Aorta (tissue), 5 donors: ENCODE measurements around the gene FAF1. TPM values are rescaled to one million over a fixed set of nuclear protein-coding genes. Genes with fewer than 3 reads are reported as not detected.
"Not testable (repeated sequence)": the region's sequence is repeated elsewhere in the genome, so short reads cannot be mapped to it uniquely, and the experiment has no call there.

Experiments used
- ATAC-seq: fragments of 200-7000 bp; cut with Tn5 transposase; one replicate; pipeline ENCODE4 v1.9.1; 2022; ENCODE audit warnings: moderate library complexity; ENCODE audit not compliant: low FRiP score
- DNase-seq, 2 donors: peaks; one replicate each; pipeline ENCODE4 v3.0.0-alpha.2; 2020
- H3K27ac ChIP-seq, 2 donors: one replicate each; pipeline ENCODE4 v1.5.1; 2013; ENCODE audit warnings: low read length in 2 of 2, mild to moderate bottlenecking in 2 of 2, moderate library complexity in 2 of 2, control low read depth in 1 of 2, inconsistent platforms in 1 of 2, low read depth in 1 of 2
- H3K27me3 ChIP-seq, 2 donors: one replicate each; pipeline ENCODE4 v1.6.1; 2013; ENCODE audit warnings: control low read depth in 1 of 2, low read length in 1 of 2, mild to moderate bottlenecking in 1 of 2, moderate library complexity in 1 of 2; ENCODE audit not compliant: insufficient read depth in 2 of 2, control insufficient read depth in 1 of 2
- H3K36me3 ChIP-seq, 2 donors: one replicate each; pipeline ENCODE4 v1.6.1; 2013; ENCODE audit warnings: control low read depth in 1 of 2, low read length in 1 of 2, mild to moderate bottlenecking in 1 of 2; ENCODE audit not compliant: insufficient read depth in 2 of 2, control insufficient read depth in 1 of 2
- H3K4me1 ChIP-seq, 2 donors: one replicate each; pipeline ENCODE4 v1.6.1; 2013; ENCODE audit warnings: low read length in 2 of 2, control low read depth in 1 of 2, mild to moderate bottlenecking in 1 of 2, moderate library complexity in 1 of 2; ENCODE audit not compliant: insufficient read depth in 2 of 2, control insufficient read depth in 1 of 2
- H3K4me3 ChIP-seq, 2 donors: one replicate each; pipeline ENCODE4 v1.5.1; 2013; ENCODE audit warnings: low read length in 2 of 2, control low read depth in 1 of 2, mild to moderate bottlenecking in 1 of 2
- H3K9me3 ChIP-seq: one replicate; pipeline ENCODE4 v1.6.1; 2013; ENCODE audit warnings: mild to moderate bottlenecking, low read length; ENCODE audit not compliant: control insufficient read depth
- WGBS, 2 donors: extraction: QIAGEN DNeasy Blood & Tissue Kit; methylation state at CpG; one replicate each; pipeline ENCODE4 v1.1.7; 2013; 5-methylcytosine and 5-hydroxymethylcytosine counted together
- intact Hi-C, 2 donors: fragments of 100-400 bp; cut with DNase I; formaldehyde crosslinking; loops; one replicate each; pipeline versions ENCODE4 v1.14.2 to v1.15.0; 2022
- long read RNA-seq, 2 donors: library from polyadenylated mRNA; unstranded; transcript quantifications; one replicate each; pipeline ENCODE4 v2.0.0, GENCODE V29; 2020 to 2021
- polyA plus RNA-seq, 2 donors: library from polyadenylated mRNA; stranded (reverse); fragments of 200-250 nt; gene quantifications; one replicate each; pipeline ENCODE4 v1.2.3, GENCODE V29; 2013
- total RNA-seq, 2 donors: library from RNA; stranded (reverse); fragmentation: NEBNext Ultra II Directional; extraction: Animal tissue kit (Norgen Biotek cat#: 25700); gene quantifications; one replicate each; pipeline ENCODE4 v1.2.1, GENCODE V29; 2021
- donor health status: healthy with polysubstance abuse.
- donor health status: Bipolar disorder and iron deficiency.
- donor health status: DM: no; HTN: no; CAD: no.
- donor health status: DM: no; HTN: no; CAD: no.
- donor health status: DM: yes; HTN: yes; CAD: no.

FAF1 gene
- 10 to 100 TPM; 54.7 to 56.1 TPM for total RNA-seq
- polyA plus RNA-seq: 10 to 100 TPM; 27.0 to 31.2 TPM
- long read RNA-seq, donor 1, full-length matches to known transcripts: 2 of 19 reads
- long read RNA-seq, donor 1, partial matches to known transcripts: 5 of 19 reads
- long read RNA-seq, donor 1, other reads (novel, unspliced or antisense): 12 of 19 reads
- long read RNA-seq, donor 2, full-length matches to known transcripts: 15 of 48 reads
- long read RNA-seq, donor 2, partial matches to known transcripts: 7 of 48 reads
- long read RNA-seq, donor 2, other reads (novel, unspliced or antisense): 26 of 48 reads

DNA sequence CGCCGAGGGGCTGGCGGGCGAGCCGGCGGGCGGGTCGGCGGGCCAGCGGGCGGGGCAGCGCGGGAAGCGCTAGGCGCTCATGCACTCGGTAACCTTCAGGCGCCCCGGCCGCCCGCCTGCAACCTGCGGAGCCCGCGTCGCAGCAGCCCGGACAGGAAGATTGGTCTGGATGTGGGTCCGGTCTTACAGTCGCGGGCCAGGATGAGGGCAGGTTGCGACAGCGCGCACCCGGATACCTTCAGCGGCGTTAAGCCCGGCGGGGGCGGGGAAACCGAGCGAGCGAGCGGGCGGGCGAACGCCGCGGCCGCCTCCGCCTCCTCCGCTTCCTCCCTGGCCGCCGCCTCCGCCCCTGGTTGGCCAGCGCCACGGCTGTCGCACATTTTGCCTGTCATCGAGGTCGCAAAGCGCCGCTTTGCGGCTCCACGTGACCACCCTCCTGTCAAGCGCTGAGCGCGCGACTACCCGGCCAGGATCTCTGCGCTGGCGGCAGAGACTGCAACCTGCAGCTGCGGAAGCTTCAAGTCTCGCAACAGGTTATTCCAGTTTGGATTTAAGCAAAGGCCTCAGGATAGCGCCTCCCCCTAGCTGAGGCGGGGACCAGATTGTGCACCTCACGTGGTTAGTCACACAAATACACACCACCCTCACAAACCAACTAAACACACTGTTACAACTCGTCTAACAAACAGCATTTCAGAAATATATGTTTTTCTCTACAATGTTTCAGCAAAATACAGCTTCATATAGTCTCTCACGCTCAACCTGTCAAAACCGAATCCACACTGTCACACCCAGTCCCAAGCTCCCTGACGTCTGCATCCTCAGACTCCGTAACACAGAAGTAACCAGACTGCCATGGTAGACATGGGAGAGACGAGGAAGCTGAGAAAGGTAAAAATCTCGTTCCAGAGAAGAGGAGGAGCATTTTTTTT is at the start of gene FAF1:
Gene FAF1 (minus strand): TSS at position 355 of the 932 bp plus-strand sequence. CDS start 456 bp downstream, outside the sequence.
- intact Hi-C loops: loop anchor here in 1 of 2 donors (10.0 kb wide), 1 partner anchor 185 kb away; no protein-coding TSS in a partner anchor
- H3K27me3 ChIP-seq: no peaks in the 10 kb centered on the region
- no peaks in the 10 kb centered on the region for H3K9me3 ChIP-seq
- H3K4me1 ChIP-seq: no peaks in the 10 kb centered on the region
- H3K4me3 ChIP-seq: peak within 1 kb of the TSS; percentile 84 to 94
- H3K36me3 ChIP-seq: no peaks in the 10 kb centered on the region
- ATAC-seq (peak; percentile 100), DNase-seq (peak; percentile 98 to 99)
- 0 to 1% methylated on average over 71 to 80 of the region's 80 CpGs for WGBS, 2 donors
- H3K27ac ChIP-seq: peak within 1 kb of the TSS in 1 of 2 donors; percentile 72

- Histone ChIP-seq H3K4me1 (no peaks in the 10 kb centered on the region), H3K27ac (no peak overlapping the region), H3K9me3 (peaks cover 3% of the 10 kb centered on the region), H3K27me3 (no peaks in the 10 kb centered on the region), H3K36me3 (no peaks in the 10 kb centered on the region), H3K4me3 (no peak overlapping the region)
- WGBS, 2 donors: 49 to 60% methylated on average over 3 of the region's 3 CpGs
- DNase-seq (no peak), ATAC-seq (no peak)
- intact Hi-C loops: no loop called here
Measured at GRCh38 chr1:51009381-51009780, 49.3 kb upstream of the FAF1 start.

DNA sequence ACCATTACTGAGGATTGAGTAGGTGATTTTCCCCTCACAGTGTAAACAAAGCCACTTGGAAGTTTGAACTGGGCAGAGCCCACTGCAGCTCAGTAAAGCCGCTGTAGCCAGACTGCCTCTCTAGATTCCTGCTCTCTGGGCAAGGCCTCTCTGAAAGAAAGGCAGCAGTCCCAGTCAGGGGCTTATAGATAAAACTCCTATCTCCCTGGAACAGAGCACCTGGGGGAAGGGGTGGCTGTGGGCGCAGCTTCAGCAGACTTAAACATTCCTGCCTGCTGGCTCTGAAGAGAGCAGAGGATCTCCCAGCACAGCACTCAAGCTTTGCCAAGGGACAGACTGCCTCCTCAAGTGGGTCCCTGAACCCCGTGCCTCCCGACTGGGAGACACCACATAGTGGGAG is 45.5 kb upstream of the FAF1 start:
- H3K9me3 ChIP-seq, H3K4me1 ChIP-seq, H3K27ac ChIP-seq, H3K4me3 ChIP-seq, H3K36me3 ChIP-seq, DNase-seq, ATAC-seq, intact Hi-C loops, H3K27me3 ChIP-seq: not testable (repeated sequence)
- WGBS, 2 donors: 77 to 89% methylated on average over 4 of the region's 4 CpGs

DNA sequence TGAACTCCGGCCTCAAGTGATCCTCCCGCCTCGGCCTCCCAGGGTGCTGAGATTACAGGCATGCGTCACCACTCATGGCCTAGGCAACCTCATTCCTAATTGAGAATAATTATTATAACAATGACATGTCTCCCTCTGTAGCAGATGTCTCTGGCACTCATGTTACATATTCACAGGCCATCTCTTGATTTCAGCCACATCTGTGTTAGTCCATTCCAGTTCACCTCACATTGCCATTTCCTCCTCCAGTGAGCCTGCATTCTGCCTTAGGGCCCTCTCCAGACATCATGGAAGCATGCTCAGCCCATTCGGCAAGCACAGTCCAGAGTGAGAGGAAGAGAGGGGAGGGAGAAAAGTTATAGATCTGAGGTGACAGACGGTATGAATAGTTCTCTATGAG is 42.4 kb upstream of the FAF1 start:
- H3K27me3 ChIP-seq: no peaks in the 10 kb centered on the region
- ATAC-seq: no peak
- intact Hi-C loops: no loop called here
- H3K36me3 ChIP-seq: no peaks in the 10 kb centered on the region
- WGBS, 2 donors: 83 to 87% methylated on average over 6 of the region's 6 CpGs
- no peak overlapping the region for H3K4me3 ChIP-seq
- H3K9me3 ChIP-seq: peaks cover 2% of the 10 kb centered on the region
- no peak overlapping the region for H3K27ac ChIP-seq
- H3K4me1 ChIP-seq: no peaks in the 10 kb centered on the region
- no peak for DNase-seq

GRCh38 chr1:51000651-51001050 is 40.6 kb upstream of the FAF1 start:
- no peaks in the 10 kb centered on the region for H3K9me3 ChIP-seq
- no peak overlapping the region for H3K27ac ChIP-seq
- no peaks in the 10 kb centered on the region for H3K4me1 ChIP-seq
- no peaks in the 10 kb centered on the region for H3K36me3 ChIP-seq
- no peak for ATAC-seq
- DNase-seq: no peak
- H3K4me3 ChIP-seq: no peak overlapping the region
- 58 to 59% methylated on average over 2 of the region's 2 CpGs for WGBS, 2 donors
- H3K27me3 ChIP-seq: no peaks in the 10 kb centered on the region
- intact Hi-C loops: no loop called here

DNA sequence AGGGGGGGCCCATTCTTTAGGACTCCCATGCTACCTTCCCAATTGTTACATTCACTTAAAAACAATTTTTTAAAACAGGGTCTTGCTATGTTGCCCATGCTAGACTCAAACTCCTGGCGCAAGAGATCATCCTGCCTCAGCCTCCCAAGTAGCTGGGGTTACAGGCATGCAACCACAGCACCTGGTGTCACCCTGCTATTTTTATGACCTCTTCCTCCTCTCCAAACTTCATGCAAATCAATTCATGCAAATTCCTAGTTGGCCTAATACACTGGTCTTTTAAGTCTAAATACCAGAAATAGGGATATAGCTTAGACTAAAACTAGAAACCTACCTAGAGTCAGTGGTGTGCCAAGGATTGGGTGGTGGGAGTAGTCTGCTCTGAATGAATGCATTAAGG is 40.1 kb upstream of the FAF1 start:
- H3K9me3 ChIP-seq: no peaks in the 10 kb centered on the region
- intact Hi-C loops: no loop called here
- H3K27me3 ChIP-seq: no peaks in the 10 kb centered on the region
- WGBS, 2 donors: 95 to 96% methylated on average over 1 of the region's 1 CpG
- no peak for DNase-seq
- no peak for ATAC-seq
- H3K27ac ChIP-seq: no peak overlapping the region
- H3K4me3 ChIP-seq: no peak overlapping the region
- no peaks in the 10 kb centered on the region for H3K4me1 ChIP-seq
- no peaks in the 10 kb centered on the region for H3K36me3 ChIP-seq

GRCh38 chr1:50999375-50999774 is 39.3 kb upstream of the FAF1 start:
- 56 to 75% methylated on average over 1 of the region's 1 CpG for WGBS, 2 donors
- H3K27me3 ChIP-seq: not testable (repeated sequence)

DNA sequence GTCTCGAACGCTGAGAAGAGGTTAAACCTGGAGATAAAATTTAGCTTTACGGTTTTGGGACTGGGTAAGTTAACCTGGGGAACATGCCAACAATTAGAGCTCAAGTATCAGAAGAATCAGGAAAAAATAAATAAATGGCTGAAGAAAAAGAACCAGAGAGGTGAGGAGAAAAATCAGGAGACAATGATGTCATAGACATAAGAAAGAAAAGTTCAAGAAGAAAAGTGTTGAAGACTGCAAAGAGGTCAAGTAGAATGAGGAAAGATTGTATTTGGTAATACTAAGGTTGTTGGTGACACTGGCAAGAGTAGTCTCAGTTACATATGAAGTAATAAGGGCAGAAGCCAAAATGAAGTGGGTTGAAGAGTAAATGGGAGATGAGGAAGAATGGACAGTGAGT is 36.0 kb upstream of the FAF1 start:
- H3K27me3 ChIP-seq: no peaks in the 10 kb centered on the region
- intact Hi-C loops: no loop called here
- ATAC-seq (no peak), DNase-seq (no peak)
- 76 to 80% methylated on average over 3 of the region's 3 CpGs for WGBS, 2 donors
- H3K27ac ChIP-seq: no peak overlapping the region
- H3K9me3 ChIP-seq: no peaks in the 10 kb centered on the region
- no peaks in the 10 kb centered on the region for H3K36me3 ChIP-seq
- H3K4me3 ChIP-seq: no peak overlapping the region
- H3K4me1 ChIP-seq: no peaks in the 10 kb centered on the region

More at GRCh38 chr1:50999375-50999774, 39.3 kb upstream of the FAF1 start:
- H3K36me3 ChIP-seq, intact Hi-C loops, ATAC-seq, H3K4me1 ChIP-seq, DNase-seq, H3K27ac ChIP-seq, H3K9me3 ChIP-seq, H3K4me3 ChIP-seq: not testable (repeated sequence)
